HepG2 (cell line): ENCODE measurements around the gene YIPF2. TPM values are rescaled to one million over a fixed set of nuclear protein-coding genes. Genes with fewer than 3 reads are reported as not detected.

Experiments
- ATAC-seq: fragments of 200-7000 bp; cut with Tn5 transposase; 3 replicates; pipeline ENCODE4 v1.9.1; 2020; ENCODE audit warnings: mild to moderate bottlenecking, moderate library complexity
- BruUV-seq: library from RNA; stranded (reverse); fragments of 400-500 nt; replicated peaks from 2 replicates; lab custom pipeline; 2021; lab: Mats Ljungman, UMichigan
- CTCF ChIA-PET: fragments of 300-600 bp; formaldehyde crosslinking; extraction: SDS; loops from one replicate; lab custom pipeline; 2021; ENCODE audit warnings: low total read pairs, inconsistent platforms, low intra/inter-chr PET ratio; lab: Yijun Ruan, JAX
- POLR2A ChIA-PET: fragments of 350-600 bp; sonication (Branson Sonifier 250); formaldehyde crosslinking; loops from one replicate; lab custom pipeline; 2020; ENCODE audit warnings: antibody characterized with exemption, inconsistent platforms; lab: Yijun Ruan, JAX
- DNase-seq: peaks from one replicate; pipeline ENCODE4 v3.0.0-alpha.2; 2015; ENCODE audit warnings: low spot score
- FAIRE-seq: peaks from 3 replicates; lab custom pipeline; 2011; peaks lifted over from hg19 to GRCh38; lab: Jason Lieb, UNC
- H2AFZ ChIP-seq: one replicate; pipeline ENCODE4 v1.6.1; 2011; ENCODE audit warnings: low read length, inconsistent platforms
- H3K27ac ChIP-seq: fragments of 300-600 bp; 3 replicates; pipeline ENCODE4 v1.8.0; 2011; ENCODE audit warnings: mixed run types, mild to moderate bottlenecking, mixed read lengths, low read length, inconsistent platforms; ENCODE audit not compliant: insufficient read depth; ENCODE audit errors: extremely low read length
- H3K27me3 ChIP-seq, 2 experiments: fragments of 200-600 bp in 1 of 2; 2 replicates in 1 of 2; 3 replicates in 1 of 2; pipeline versions ENCODE4 v1.6.0 to v1.8.0; 2011; ENCODE audit warnings: low read length in 2 of 2, mild to moderate bottlenecking in 2 of 2, moderate library complexity in 2 of 2, inconsistent platforms in 1 of 2; ENCODE audit not compliant: insufficient read depth in 2 of 2, control insufficient read depth in 1 of 2
- H3K36me3 ChIP-seq, 2 experiments: fragments of 200-600 bp in 1 of 2; replicated peaks in 1 of 2; 2 replicates in 1 of 2; 3 replicates in 1 of 2; pipeline versions ENCODE4 v1.5.1 to v1.8.0; 2011; ENCODE audit warnings: low read length in 2 of 2, inconsistent platforms in 1 of 2; ENCODE audit not compliant: insufficient read depth in 2 of 2, control insufficient read depth in 1 of 2
- H3K4me1 ChIP-seq: 2 replicates; pipeline ENCODE4 v1.5.1; 2012; ENCODE audit warnings: low read length, inconsistent platforms; ENCODE audit not compliant: insufficient read depth
- H3K4me2 ChIP-seq: 2 replicates; pipeline ENCODE4 v1.6.0; 2011; ENCODE audit warnings: low read depth, low read length, inconsistent platforms
- H3K4me3 ChIP-seq, 3 experiments: fragments of 200-600 bp in 1 of 3; sonication (generic), shearing (Covaris generic) in 1 of 3; replicated peaks in 1 of 3; 2 replicates each; pipeline ENCODE4 v1.5.1; 2011 to 2016; ENCODE audit warnings: low read length in 3 of 3, inconsistent platforms in 2 of 3, low read depth in 2 of 3, mild to moderate bottlenecking in 2 of 3, control low read depth in 1 of 3, mixed read lengths in 1 of 3; ENCODE audit not compliant: insufficient read depth in 1 of 3
- H3K79me2 ChIP-seq: one replicate; pipeline ENCODE4 v1.6.1; 2011; ENCODE audit warnings: low read length, inconsistent platforms; ENCODE audit not compliant: insufficient read depth
- H3K9ac ChIP-seq: 2 replicates; pipeline ENCODE4 v1.6.0; 2011; ENCODE audit warnings: mild to moderate bottlenecking, low read depth, low read length, inconsistent platforms; ENCODE audit not compliant: insufficient read depth
- H3K9me3 ChIP-seq: 2 replicates; pipeline ENCODE4 v1.5.1; 2012; ENCODE audit warnings: mild to moderate bottlenecking, low read length
- H4K20me1 ChIP-seq: 2 replicates; pipeline ENCODE4 v1.6.0; 2011; ENCODE audit warnings: inconsistent platforms, mild to moderate bottlenecking, low read length, moderate library complexity; ENCODE audit not compliant: insufficient read depth
- ATF1 ChIP-seq: IDR thresholded peaks from 2 replicates; pipeline ENCODE4 v1.6.1; 2016; ENCODE audit warnings: mild to moderate bottlenecking, control low read depth
- CTCF ChIP-seq: sonication (generic); formaldehyde crosslinking; IDR thresholded peaks from 2 replicates; pipeline ENCODE4 v1.5.0; 2020; ENCODE audit warnings: mild to moderate bottlenecking, missing genetic modification reagents, moderate library complexity
- ISX ChIP-seq: sonication (generic); formaldehyde crosslinking; conservative IDR thresholded peaks from 2 replicates; pipeline ENCODE4 v1.5.0; 2020; ENCODE audit warnings: missing genetic modification reagents
- KAT2B ChIP-seq: fragments of 150-350 bp; IDR thresholded peaks from 2 replicates; pipeline ENCODE4 v1.6.1; 2014; ENCODE audit warnings: low read depth, low read length, borderline replicate concordance
- SAFB2 ChIP-seq: sonication (generic); formaldehyde crosslinking; IDR thresholded peaks from 2 replicates; pipeline ENCODE4 v1.5.1; 2020; ENCODE audit warnings: missing genetic modification reagents, low read depth, mild to moderate bottlenecking, borderline replicate concordance
- TFDP2 ChIP-seq: sonication (generic); formaldehyde crosslinking; IDR thresholded peaks from 2 replicates; pipeline ENCODE4 v1.4.0; 2020; ENCODE audit warnings: missing genetic modification reagents
- THYN1 ChIP-seq: sonication (generic); formaldehyde crosslinking; IDR thresholded peaks from 2 replicates; pipeline ENCODE4 v1.8.1; 2023; ENCODE audit warnings: low read depth, mild to moderate bottlenecking, moderate library complexity, missing genetic modification reagents, borderline replicate concordance
- USF2 ChIP-seq, 2 experiments: sonication (generic) in 1 of 2; formaldehyde crosslinking in 1 of 2; IDR thresholded peaks; 2 replicates each; pipeline versions ENCODE4 v1.5.1 to v1.6.1; 2011 to 2020; ENCODE audit warnings: borderline replicate concordance in 1 of 2, low read depth in 1 of 2, low read length in 1 of 2, mild to moderate bottlenecking in 1 of 2, missing genetic modification reagents in 1 of 2, moderate library complexity in 1 of 2
- ZFAT ChIP-seq: sonication (generic); formaldehyde crosslinking; conservative IDR thresholded peaks from 2 replicates; pipeline ENCODE4 v1.8.1; 2023; ENCODE audit warnings: missing genetic modification reagents, inconsistent platforms
- ZFP90 ChIP-seq: sonication (generic); formaldehyde crosslinking; IDR thresholded peaks from 2 replicates; pipeline ENCODE4 v1.8.0; 2022; ENCODE audit warnings: missing genetic modification reagents, mild to moderate bottlenecking, inconsistent platforms, borderline replicate concordance
- WGBS: methylation state at CpG from one replicate; pipeline ENCODE4 v1.1.6; 2017; ENCODE audit warnings: low lambda C conversion rate; 5-methylcytosine and 5-hydroxymethylcytosine counted together
- in situ Hi-C: cut with HindIII; loops from 2 replicates; pipeline ENCODE4 v1.10.0; 2017; ENCODE audit warnings: low pct_unique_long_range_greater_than_20kb; ENCODE audit not compliant: extremely low pct_ligation_motif_present
- intact Hi-C: fragments of 100-400 bp; cut with micrococcal nuclease; formaldehyde crosslinking; loops from one replicate; pipeline ENCODE4 v1.10.0; 2022; ENCODE audit not compliant: unreplicated experiment
- polyA plus RNA-seq, 8 experiments: library from polyadenylated mRNA; depleted of rRNA in 3 of 8; stranded (reverse) in 7 of 8; unstranded in 1 of 8; fragments of >200 nt; fragmentation: Illumina TruSeq in 4 of 8; extraction: Trizol in 4 of 8; gene quantifications; 2 replicates each; pipeline versions ENCODE4 v1.2.1 to v1.2.3, GENCODE V29; 2011 to 2016; ENCODE audit warnings: low read depth in 4 of 8, missing spikeins in 1 of 8, mixed read lengths in 1 of 8; ENCODE audit not compliant: insufficient read depth in 1 of 8
- total RNA-seq, 5 experiments: library from RNA; depleted of rRNA; stranded (reverse); fragments of >200 nt; fragmentation: Illumina TruSeq; extraction: Trizol; gene quantifications; 2 replicates each; pipeline ENCODE4 v1.2.3, GENCODE V29; 2016; ENCODE audit warnings: low read depth in 1 of 5

Gene YIPF2
- total and polyA plus RNA-seq, 2 of the 13 experiments (the other 11 are each of a cell fraction or from before 2014, with no cell fraction given), result 37.3 to 53.2 TPM

- Histone ChIP-seq H3K36me3 (peaks cover 2 to 4% of the 10 kb centered on the region in 2 experiments; a peak in 3 of 5 replicates), H3K27me3 (no peaks in the 10 kb centered on the region), H3K79me2 (peaks cover 43% of the 10 kb centered on the region), H3K4me1 (peaks cover 17% of the 10 kb centered on the region), H2AFZ (no peak overlapping the region)
- intact Hi-C loops, result no loop called here
- DNase-seq (no peak), FAIRE-seq (no peak)
- no TSS peak for BruUV-seq
- WGBS, result 99% methylated on average over 18 of the region's 20 CpGs
- TF ChIP-seq ISX (CRISPR knock-in tag) (no peak), CTCF (CRISPR knock-in tag) (no peak)
- TF ChIP-seq, all 625 proteins: peak for 0
- Histone ChIP-seq H3K4me3 (no peak overlapping the region), H3K4me2 (no peak overlapping the region), H3K9ac (no peak overlapping the region), H4K20me1 (peaks cover 5% of the 10 kb centered on the region; the same call in 1 of the 2 replicates), H3K9me3 (no peaks in the 10 kb centered on the region), H3K27ac (no peak overlapping the region)
- in situ Hi-C loops, result no loop called here
- ChIA-PET CTCF (no interaction called here), POLR2A (no interaction called here)
- ATAC-seq, result no peak
Measured at GRCh38 chr19:10885201-10886169, 43.0 kb downstream of the YIPF2 start.

- H4K20me1 ChIP-seq, result peaks cover 5% of the 10 kb centered on the region; the same call in 1 of the 2 replicates
- H3K4me1 ChIP-seq, result peaks cover 29% of the 10 kb centered on the region
- H3K79me2 ChIP-seq, result peaks cover 55% of the 10 kb centered on the region
- intact Hi-C loops (no loop called here), in situ Hi-C loops (no loop called here)
- DNase-seq (no peak), FAIRE-seq (no peak), ATAC-seq (no peak)
- CTCF ChIA-PET, result no interaction called here
- POLR2A ChIA-PET, result no interaction called here
- H3K9me3 ChIP-seq, result no peaks in the 10 kb centered on the region
- H3K27me3 ChIP-seq, result no peaks in the 10 kb centered on the region
- BruUV-seq, result no TSS peak
- WGBS, result 94% methylated on average over 2 of the region's 2 CpGs
- H3K9ac ChIP-seq, result no peak overlapping the region
- H3K4me2 ChIP-seq, result no peak overlapping the region
- no peak overlapping the region for H2AFZ ChIP-seq
- H3K4me3 ChIP-seq, result no peak overlapping the region
- H3K27ac ChIP-seq, result no peak overlapping the region
- peaks cover 4 to 6% of the 10 kb centered on the region in 2 experiments; a peak in 3 of 5 replicates for H3K36me3 ChIP-seq
- TF ChIP-seq ZFAT (CRISPR knock-in tag) (no peak), ATF1 (CRISPR knock-in tag) (no peak), USF2 (IDR thresholded peaks at IDR 0.05; ENCODE audit: low read depth, low read length) (no peak), USF2 (CRISPR knock-in tag; IDR thresholded peaks at IDR 0.05; ENCODE audit: borderline replicate concordance) (no peak), THYN1 (CRISPR knock-in tag) (no peak), SAFB2 (CRISPR knock-in tag) (no peak), ZFP90 (CRISPR knock-in tag) (no peak), TFDP2 (CRISPR knock-in tag) (no peak), KAT2B (no peak)
Measured at GRCh38 chr19:10884274-10884673, 44.2 kb downstream of the YIPF2 start.
